H9 (cell line): ENCODE results near the gene C19orf47. TPM values are rescaled to one million over a fixed set of nuclear protein-coding genes. Genes with fewer than 3 reads are reported as not detected.

ENCODE experiments used
- DNase-seq: peaks from one replicate; pipeline ENCODE4 v3.0.0-alpha.2; 2017
- H2AFZ ChIP-seq: one replicate; pipeline ENCODE4 v1.6.1; 2013; ENCODE audit warnings: mild to moderate bottlenecking, low read length, control low read depth, moderate library complexity
- H2AK5ac ChIP-seq: 2 replicates; pipeline ENCODE4 v1.6.1; 2013; ENCODE audit warnings: low read length, control low read depth, mixed read lengths; ENCODE audit not compliant: insufficient read length
- H2BK120ac ChIP-seq: one replicate; pipeline ENCODE4 v1.6.1; 2013; ENCODE audit warnings: low read depth, mild to moderate bottlenecking, low read length, control low read depth, inconsistent platforms; ENCODE audit not compliant: poor library complexity, severe bottlenecking
- H2BK12ac ChIP-seq: 2 replicates; pipeline ENCODE4 v1.6.1; 2013; ENCODE audit warnings: low read length, control low read depth, mixed read lengths, low read depth; ENCODE audit not compliant: insufficient read length
- H2BK15ac ChIP-seq: 2 replicates; pipeline ENCODE4 v1.6.1; 2013; ENCODE audit warnings: low read depth, low read length, control low read depth
- H2BK20ac ChIP-seq: one replicate; pipeline ENCODE4 v1.6.1; 2013; ENCODE audit warnings: low read depth, mild to moderate bottlenecking, low read length, control low read depth, inconsistent platforms; ENCODE audit not compliant: poor library complexity, severe bottlenecking
- H2BK5ac ChIP-seq: 2 replicates; pipeline ENCODE4 v1.6.1; 2013; ENCODE audit warnings: low read length, control low read depth, mixed read lengths; ENCODE audit not compliant: insufficient read length
- H3K14ac ChIP-seq: 2 replicates; pipeline ENCODE4 v1.6.1; 2013; ENCODE audit warnings: low read length, control low read depth; ENCODE audit not compliant: insufficient read depth
- H3K18ac ChIP-seq: 2 replicates; pipeline ENCODE4 v1.6.1; 2013; ENCODE audit warnings: low read depth, mild to moderate bottlenecking, mixed read lengths, low read length, control low read depth; ENCODE audit not compliant: insufficient read length
- H3K23ac ChIP-seq: 2 replicates; pipeline ENCODE4 v1.6.1; 2013; ENCODE audit warnings: low read length, control low read depth, mixed read lengths, low read depth; ENCODE audit not compliant: insufficient read length
- H3K23me2 ChIP-seq: 2 replicates; pipeline ENCODE4 v1.6.1; 2013; ENCODE audit warnings: low read depth, mild to moderate bottlenecking, mixed read lengths, low read length, control low read depth; ENCODE audit not compliant: insufficient read length, poor library complexity, severe bottlenecking
- H3K27ac ChIP-seq: 2 replicates; pipeline ENCODE4 v1.5.1; 2013; ENCODE audit warnings: low read length, control low read depth, mixed read lengths, low read depth; ENCODE audit not compliant: insufficient read length
- H3K27me3 ChIP-seq: 2 replicates; pipeline ENCODE4 v1.6.1; 2013; ENCODE audit warnings: low read length, control low read depth, inconsistent platforms; ENCODE audit not compliant: insufficient read depth
- H3K4ac ChIP-seq: 2 replicates; pipeline ENCODE4 v1.6.1; 2013; ENCODE audit warnings: low read depth, mild to moderate bottlenecking, control low read depth, inconsistent platforms, low read length, moderate library complexity
- H3K4me1 ChIP-seq: 2 replicates; pipeline ENCODE4 v1.6.1; 2013; ENCODE audit warnings: low read length, control low read depth, inconsistent platforms; ENCODE audit not compliant: insufficient read depth
- H3K4me2 ChIP-seq: 2 replicates; pipeline ENCODE4 v1.6.1; 2013; ENCODE audit warnings: low read length, control low read depth, mixed read lengths; ENCODE audit not compliant: insufficient read length, insufficient read depth
- H3K56ac ChIP-seq: 2 replicates; pipeline ENCODE4 v1.6.1; 2013; ENCODE audit warnings: low read depth, mild to moderate bottlenecking, mixed read lengths, low read length, control low read depth; ENCODE audit not compliant: insufficient read length
- H3K79me1 ChIP-seq: 2 replicates; pipeline ENCODE4 v1.6.1; 2013; ENCODE audit warnings: low read depth, mild to moderate bottlenecking, moderate library complexity, low read length, control low read depth, inconsistent platforms; ENCODE audit not compliant: insufficient read depth, poor library complexity, severe bottlenecking
- H3K79me2 ChIP-seq: 2 replicates; pipeline ENCODE4 v1.6.1; 2013; ENCODE audit warnings: low read length, control low read depth, inconsistent platforms; ENCODE audit not compliant: insufficient read depth
- H3K9ac ChIP-seq: 2 replicates; pipeline ENCODE4 v1.6.1; 2013; ENCODE audit warnings: low read length, control low read depth, mixed read lengths; ENCODE audit not compliant: insufficient read length; ENCODE audit errors: extremely low read depth
- H3K9me3 ChIP-seq: one replicate; pipeline ENCODE4 v1.6.1; 2013; ENCODE audit warnings: low read depth, low read length, inconsistent platforms; ENCODE audit not compliant: control insufficient read depth
- H3T11ph ChIP-seq: one replicate; pipeline ENCODE4 v1.6.1; 2013; ENCODE audit warnings: mild to moderate bottlenecking, low read length, control low read depth, inconsistent platforms
- H4K20me1 ChIP-seq: one replicate; pipeline ENCODE4 v1.6.1; 2013; ENCODE audit not compliant: control insufficient read depth, insufficient read length, insufficient read depth
- H4K5ac ChIP-seq: 2 replicates; pipeline ENCODE4 v1.6.1; 2013; ENCODE audit warnings: low read depth, mild to moderate bottlenecking, mixed read lengths, low read length, control low read depth; ENCODE audit not compliant: insufficient read length
- H4K8ac ChIP-seq: replicated peaks from 2 replicates; pipeline ENCODE4 v1.6.1; 2013; ENCODE audit warnings: low read length, control low read depth, mixed read lengths, low read depth; ENCODE audit not compliant: insufficient read length
- H4K91ac ChIP-seq: 2 replicates; pipeline ENCODE4 v1.6.1; 2013; ENCODE audit warnings: low read depth, mild to moderate bottlenecking, moderate library complexity, mixed read lengths, low read length, control low read depth; ENCODE audit not compliant: insufficient read length
- H3K27ac Mint-ChIP-seq, 3 experiments: 2 replicates in 2 of 3; 3 replicates in 1 of 3; pipeline ENCODE4 v1.8.0; 2020 to 2021; ENCODE audit warnings: mixed read lengths in 3 of 3, mild to moderate bottlenecking in 1 of 3, moderate library complexity in 1 of 3
- H3K27me3 Mint-ChIP-seq: 2 replicates; pipeline ENCODE4 v1.8.0; 2021; ENCODE audit warnings: low read depth, mild to moderate bottlenecking, moderate library complexity, mixed read lengths
- H3K36me3 Mint-ChIP-seq, 3 experiments: 2 replicates in 2 of 3; 3 replicates in 1 of 3; pipeline ENCODE4 v1.8.0; 2020 to 2021; ENCODE audit warnings: low read depth in 3 of 3, mixed read lengths in 3 of 3; ENCODE audit not compliant: insufficient read depth in 1 of 3
- H3K4me1 Mint-ChIP-seq, 2 experiments: 2 replicates each; pipeline ENCODE4 v1.8.0; 2020; ENCODE audit warnings: mixed read lengths in 2 of 2
- H3K4me3 Mint-ChIP-seq, 2 experiments: 2 replicates in 1 of 2; 3 replicates in 1 of 2; pipeline ENCODE4 v1.8.0; 2020 to 2021; ENCODE audit warnings: mild to moderate bottlenecking in 2 of 2, mixed read lengths in 2 of 2, moderate library complexity in 1 of 2
- H3K9me3 Mint-ChIP-seq, 2 experiments: 2 replicates in 1 of 2; 3 replicates in 1 of 2; pipeline ENCODE4 v1.8.0; 2020; ENCODE audit warnings: mild to moderate bottlenecking in 2 of 2, mixed read lengths in 2 of 2, moderate library complexity in 1 of 2
- CTCF ChIP-seq: fragments of 200-600 bp; sonication (generic); conservative IDR thresholded peaks from 3 replicates; pipeline ENCODE4 v1.8.0; 2021; ENCODE audit warnings: antibody characterized with exemption, mild to moderate bottlenecking
- WGBS: extraction: QIAGEN DNeasy Blood & Tissue Kit; methylation state at CpG from one replicate; pipeline ENCODE4 v1.1.7; 2013; ENCODE audit warnings: missing lambda C conversion rate, low lambda C conversion rate, mixed read lengths; ENCODE audit not compliant: insufficient read length; ENCODE audit errors: extremely low coverage; 5-methylcytosine and 5-hydroxymethylcytosine counted together
- total RNA-seq: library from RNA; stranded (reverse); gene quantifications from 2 replicates; pipeline ENCODE4 v1.2.1, GENCODE V29; 2021

The C19orf47 gene
- total RNA-seq, 1 experiment from 2014 or later, result 19.4 TPM

GRCh38 chr19:40337594-40337993 lies 10.6 kb downstream of the C19orf47 start:
- Histone ChIP-seq H2AK5ac (no peak overlapping the region), H3K9me3 (no peaks in the 10 kb centered on the region), H3K14ac (no peak overlapping the region), H3K27ac (no peak overlapping the region), H3K27me3 (no peaks in the 10 kb centered on the region), H4K5ac (no peak overlapping the region), H2BK12ac (no peak overlapping the region), H2BK5ac (no peak overlapping the region), H2BK15ac (no peak overlapping the region), H3T11ph (no peak overlapping the region), H3K79me2 (no peaks in the 10 kb centered on the region; the same call in 1 of the 2 replicates), H3K4me1 (no peaks in the 10 kb centered on the region), H3K9ac (no peak overlapping the region), H3K4ac (no peak overlapping the region), H3K23ac (no peak overlapping the region), H2BK120ac (no peak overlapping the region), H4K91ac (no peak overlapping the region), H4K20me1 (no peaks in the 10 kb centered on the region), H2AFZ (no peak overlapping the region), H3K4me2 (no peak overlapping the region), H2BK20ac (no peak overlapping the region), H3K79me1 (no peaks in the 10 kb centered on the region), H3K56ac (no peak overlapping the region), H3K23me2 (no peaks in the 10 kb centered on the region), H4K8ac (no peak overlapping the region), H3K18ac (no peak overlapping the region)
- no peak for DNase-seq
- H3K4me1 Mint-ChIP-seq, result no peaks in the 10 kb centered on the region
- H3K4me3 Mint-ChIP-seq, result no peak overlapping the region
- no CpG with 5 or more reads among the region's 5 CpGs for WGBS
- TF ChIP-seq CTCF, result no peak
- no peaks in the 10 kb centered on the region for H3K9me3 Mint-ChIP-seq
- no peaks in the 10 kb centered on the region for H3K27me3 Mint-ChIP-seq
- H3K27ac Mint-ChIP-seq, result no peak overlapping the region
- H3K36me3 Mint-ChIP-seq, result peaks cover 11 to 35% (median 26%) of the 10 kb centered on the region in 3 experiments; a peak in 6 of 7 replicates
